Fibroblast of lung (primary cell): ENCODE measurements around the gene OR5A1.

Experiments
- EZH2 ChIP-seq: IDR thresholded peaks from 2 replicates; pipeline ENCODE4 v1.5.1; 2012; ENCODE audit warnings: low read length, control low read depth, mild to moderate bottlenecking; ENCODE audit errors: missing control alignments
- TF ChIP-seq, protein P1 (sequence below), 2 donors: IDR thresholded peaks in 1 of 2; conservative IDR thresholded peaks in 1 of 2; 1 replicate in 1 of 2; 2 replicates in 1 of 2; pipeline ENCODE4 v1.5.1; 2011 to 2012; ENCODE audit warnings: low read length in 2 of 2, control low read depth in 1 of 2, inconsistent platforms in 1 of 2, low read depth in 1 of 2, mild to moderate bottlenecking in 1 of 2

DNA sequence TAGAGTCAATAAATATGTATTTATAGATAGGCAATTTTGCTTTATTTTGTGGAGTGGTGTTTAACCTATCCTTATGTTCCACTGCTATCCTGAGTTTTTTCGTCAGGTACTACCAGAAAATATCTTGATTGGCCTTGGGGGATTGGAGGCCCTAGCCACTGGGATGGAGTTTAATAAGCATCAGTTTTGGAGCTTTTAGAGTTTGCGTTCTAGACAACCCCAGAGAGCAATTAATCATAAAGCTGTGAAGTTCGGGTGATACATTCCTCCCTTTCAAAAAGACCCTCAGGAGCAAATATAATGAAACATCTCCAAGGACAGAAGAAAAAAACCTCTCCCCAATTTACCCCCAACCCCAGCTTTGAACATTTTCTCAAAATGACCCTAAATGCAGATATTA is at the start of gene OR5A1:
- TF ChIP-seq, protein P1, sequence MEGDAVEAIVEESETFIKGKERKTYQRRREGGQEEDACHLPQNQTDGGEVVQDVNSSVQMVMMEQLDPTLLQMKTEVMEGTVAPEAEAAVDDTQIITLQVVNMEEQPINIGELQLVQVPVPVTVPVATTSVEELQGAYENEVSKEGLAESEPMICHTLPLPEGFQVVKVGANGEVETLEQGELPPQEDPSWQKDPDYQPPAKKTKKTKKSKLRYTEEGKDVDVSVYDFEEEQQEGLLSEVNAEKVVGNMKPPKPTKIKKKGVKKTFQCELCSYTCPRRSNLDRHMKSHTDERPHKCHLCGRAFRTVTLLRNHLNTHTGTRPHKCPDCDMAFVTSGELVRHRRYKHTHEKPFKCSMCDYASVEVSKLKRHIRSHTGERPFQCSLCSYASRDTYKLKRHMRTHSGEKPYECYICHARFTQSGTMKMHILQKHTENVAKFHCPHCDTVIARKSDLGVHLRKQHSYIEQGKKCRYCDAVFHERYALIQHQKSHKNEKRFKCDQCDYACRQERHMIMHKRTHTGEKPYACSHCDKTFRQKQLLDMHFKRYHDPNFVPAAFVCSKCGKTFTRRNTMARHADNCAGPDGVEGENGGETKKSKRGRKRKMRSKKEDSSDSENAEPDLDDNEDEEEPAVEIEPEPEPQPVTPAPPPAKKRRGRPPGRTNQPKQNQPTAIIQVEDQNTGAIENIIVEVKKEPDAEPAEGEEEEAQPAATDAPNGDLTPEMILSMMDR (conservative IDR thresholded peaks at IDR 0.05 in 1 of 2, IDR thresholded peaks at IDR 0.05 in 1 of 2; ENCODE audit: low read depth in 1 of 2, low read length in 2 of 2): no peak
- TF ChIP-seq EZH2: no peak
